Epithelial cell of proximal tubule (primary cell): ENCODE results near the gene MAB21L4. TPM values are rescaled to one million over a fixed set of nuclear protein-coding genes. Genes with fewer than 3 reads are reported as not detected.

Experiments
- DNase-seq: peaks from one replicate; pipeline ENCODE4 v3.0.0-alpha.2; 2011; ENCODE audit warnings: low read depth
- H3K4me3 ChIP-seq: 2 replicates; pipeline ENCODE4 v1.5.1; 2011; ENCODE audit warnings: low read depth, mild to moderate bottlenecking, low read length
- CTCF ChIP-seq: conservative IDR thresholded peaks from 2 replicates; pipeline ENCODE4 v1.5.1; 2012; ENCODE audit warnings: low read depth, mild to moderate bottlenecking, low read length
- total RNA-seq: library from RNA; depleted of rRNA; stranded (reverse); fragments of >200 nt; gene quantifications from 2 replicates; pipeline ENCODE4 v1.2.3, GENCODE V29; 2015

MAB21L4 gene
- total RNA-seq, 1 donor from 2014 or later, result 0.81 TPM

DNA sequence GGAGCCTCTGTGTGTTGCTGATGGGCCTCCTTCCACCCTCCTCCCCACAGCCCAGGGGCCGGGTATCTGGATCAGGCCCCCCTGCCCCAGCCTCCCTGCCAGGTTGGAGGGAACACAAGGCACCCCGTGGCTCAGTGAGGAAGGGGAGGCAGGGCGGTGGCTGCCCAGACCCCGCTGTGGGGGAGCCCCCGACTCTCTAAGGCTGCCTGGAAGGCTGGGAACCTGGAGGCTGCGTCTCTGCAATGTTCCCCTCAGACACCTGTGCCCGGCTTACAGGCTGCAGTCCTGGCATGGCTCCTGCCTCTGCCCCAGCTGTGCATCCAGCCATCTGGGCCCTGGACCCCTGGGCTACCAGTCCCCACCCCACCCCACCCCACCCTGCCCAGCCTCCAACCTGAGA lies 438 bp upstream of the MAB21L4 start:
- no peak overlapping the region for H3K4me3 ChIP-seq
- DNase-seq, result no peak
- TF ChIP-seq CTCF, result no peak

GRCh38 chr2:240894836-240895558 lies 959 bp downstream of the MAB21L4 start:
- no peak for DNase-seq
- no peak for TF ChIP-seq CTCF
- no peak overlapping the region for H3K4me3 ChIP-seq

DNA sequence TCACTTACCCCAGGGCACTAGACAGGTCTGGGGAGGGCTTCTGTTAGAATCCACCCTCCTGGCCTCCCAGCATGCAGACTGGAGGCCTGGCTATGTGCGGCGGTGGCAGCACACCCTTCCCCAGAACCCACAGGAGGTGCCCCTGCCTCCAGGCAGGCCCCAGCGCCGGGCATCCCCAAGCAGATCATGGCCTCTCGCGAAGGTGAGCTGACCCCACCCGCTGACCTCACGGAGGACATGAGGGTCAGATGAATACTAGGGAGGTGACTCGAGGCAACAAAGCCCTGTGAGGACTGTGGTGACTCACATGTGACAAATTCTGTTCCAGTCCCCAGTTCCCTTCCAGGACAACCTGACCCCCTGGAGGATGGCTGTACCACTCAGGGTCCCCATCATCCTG lies 1.9 kb downstream of the MAB21L4 start:
- TF ChIP-seq CTCF, result no peak
- no peak for DNase-seq
- no peak overlapping the region for H3K4me3 ChIP-seq

DNA sequence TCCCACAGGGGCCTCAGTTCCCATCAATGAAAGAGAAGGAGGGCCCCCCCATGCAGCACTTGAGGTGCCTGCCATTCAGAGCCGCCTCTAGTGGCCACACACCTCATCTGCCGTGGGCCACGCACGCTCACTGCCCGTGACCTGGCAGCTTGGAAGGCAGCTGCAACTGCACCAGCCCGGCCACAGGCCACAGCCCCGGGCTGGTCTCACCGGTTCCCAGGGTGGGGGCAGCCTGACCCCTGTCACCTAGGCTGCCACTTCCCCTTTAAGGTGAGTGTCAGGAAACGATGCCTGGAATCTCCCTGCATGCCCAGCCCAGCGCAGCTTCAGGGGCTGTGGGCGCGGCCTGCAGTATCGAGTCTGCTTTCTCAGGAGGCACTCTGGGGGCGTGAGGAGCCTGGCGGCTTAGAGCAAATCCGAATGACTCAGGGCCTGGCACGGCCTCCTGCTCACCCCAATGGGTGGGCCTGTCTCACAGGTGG lies 2.6 kb downstream of the MAB21L4 start:
- DNase-seq, result no peak
- H3K4me3 ChIP-seq, result no peak overlapping the region
- TF ChIP-seq CTCF, result no peak

GRCh38 chr2:240892925-240893324 lies 3.0 kb downstream of the MAB21L4 start:
- no peak for TF ChIP-seq CTCF
- DNase-seq, result no peak
- H3K4me3 ChIP-seq, result no peak overlapping the region

DNA sequence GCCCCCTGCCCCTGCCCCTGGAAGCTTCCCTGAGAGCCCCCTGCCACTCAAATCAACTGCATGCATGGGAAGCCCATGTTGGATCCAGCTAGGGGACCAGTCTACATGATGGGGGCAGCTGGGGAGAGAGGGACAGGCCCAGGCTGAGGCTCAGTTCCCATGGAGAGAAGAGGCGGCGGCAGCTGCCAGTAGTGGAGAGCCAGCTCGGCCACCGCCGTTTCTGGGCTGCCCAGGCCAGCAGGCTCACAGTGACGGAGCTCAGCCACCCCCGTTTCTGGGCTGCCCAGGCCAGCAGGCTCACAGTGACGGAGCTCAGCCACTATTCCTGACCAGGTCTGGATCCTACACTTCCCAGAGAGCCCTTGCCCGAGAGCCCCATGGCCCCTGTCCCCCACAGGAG lies 3.6 kb downstream of the MAB21L4 start:
- no peak for TF ChIP-seq CTCF
- no peak overlapping the region for H3K4me3 ChIP-seq
- no peak for DNase-seq
